PFSK-1 (cell line): ENCODE data around the gene GARIN1A.

ENCODE experiments used
- POLR2AphosphoS5 ChIP-seq: IDR thresholded peaks from 2 replicates; pipeline ENCODE4 v1.6.1; 2012; ENCODE audit warnings: low read depth, mild to moderate bottlenecking, control low read depth, low read length, moderate library complexity
- REST ChIP-seq, 2 experiments: IDR thresholded peaks; 2 replicates each; pipeline versions ENCODE4 v1.6.1 to v1.8.0; 2011 to 2012; ENCODE audit warnings: low read depth in 2 of 2, low read length in 2 of 2, control low read depth in 1 of 2, inconsistent platforms in 1 of 2, mild to moderate bottlenecking in 1 of 2, moderate library complexity in 1 of 2; ENCODE audit not compliant: insufficient read depth in 1 of 2
- TAF1 ChIP-seq: IDR thresholded peaks from 2 replicates; pipeline ENCODE4 v1.6.1; 2012; ENCODE audit warnings: low read length, control low read depth, borderline replicate concordance; ENCODE audit not compliant: insufficient read depth

GRCh38 chr7:128679920-128680319 lies 7.8 kb downstream of the GARIN1A start:
- no peak for TF ChIP-seq REST (IDR thresholded peaks at IDR 0.05; ENCODE audit: insufficient read depth in 1 of 2, low read depth in 2 of 2, low read length in 2 of 2)
- TF ChIP-seq POLR2AphosphoS5: no peak
- TF ChIP-seq TAF1: no peak
